Measurements from ENCODE around the gene DTHD1.

DNA sequence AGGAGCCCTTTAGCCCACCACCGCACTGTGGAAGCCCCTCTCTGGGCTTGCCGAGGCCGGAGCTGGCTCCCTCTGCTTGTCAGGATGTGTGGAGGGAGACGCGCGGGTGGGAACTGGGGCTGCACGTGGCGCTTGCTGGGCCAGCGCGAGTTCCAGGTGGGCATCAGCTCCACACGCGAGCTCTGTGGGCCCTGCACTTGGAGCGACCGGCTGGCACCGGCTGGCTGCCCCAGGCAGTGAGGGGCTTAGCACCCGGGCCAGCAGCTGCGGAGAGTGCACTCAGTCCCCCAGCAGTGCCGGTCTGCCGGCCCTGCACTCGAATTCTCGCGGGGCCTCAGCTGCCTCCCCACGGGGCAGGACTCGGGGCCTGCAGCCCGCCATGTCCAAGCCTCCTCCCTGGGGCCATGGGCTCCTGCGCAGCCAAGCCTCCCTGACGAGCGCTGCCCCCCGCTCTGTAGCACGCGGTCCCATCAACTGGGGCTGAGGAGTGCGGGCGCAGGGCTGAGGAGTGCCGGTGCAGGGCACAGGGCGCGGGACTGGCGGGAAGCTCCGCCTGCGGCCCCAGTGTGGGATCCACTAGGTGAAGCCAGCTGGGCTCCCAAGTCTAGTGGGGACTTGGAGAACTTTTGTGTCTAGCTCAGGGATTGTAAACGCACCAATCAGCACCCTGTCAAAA lies 93.6 kb downstream of the DTHD1 start:
- TF ChIP-seq, protein P1, sequence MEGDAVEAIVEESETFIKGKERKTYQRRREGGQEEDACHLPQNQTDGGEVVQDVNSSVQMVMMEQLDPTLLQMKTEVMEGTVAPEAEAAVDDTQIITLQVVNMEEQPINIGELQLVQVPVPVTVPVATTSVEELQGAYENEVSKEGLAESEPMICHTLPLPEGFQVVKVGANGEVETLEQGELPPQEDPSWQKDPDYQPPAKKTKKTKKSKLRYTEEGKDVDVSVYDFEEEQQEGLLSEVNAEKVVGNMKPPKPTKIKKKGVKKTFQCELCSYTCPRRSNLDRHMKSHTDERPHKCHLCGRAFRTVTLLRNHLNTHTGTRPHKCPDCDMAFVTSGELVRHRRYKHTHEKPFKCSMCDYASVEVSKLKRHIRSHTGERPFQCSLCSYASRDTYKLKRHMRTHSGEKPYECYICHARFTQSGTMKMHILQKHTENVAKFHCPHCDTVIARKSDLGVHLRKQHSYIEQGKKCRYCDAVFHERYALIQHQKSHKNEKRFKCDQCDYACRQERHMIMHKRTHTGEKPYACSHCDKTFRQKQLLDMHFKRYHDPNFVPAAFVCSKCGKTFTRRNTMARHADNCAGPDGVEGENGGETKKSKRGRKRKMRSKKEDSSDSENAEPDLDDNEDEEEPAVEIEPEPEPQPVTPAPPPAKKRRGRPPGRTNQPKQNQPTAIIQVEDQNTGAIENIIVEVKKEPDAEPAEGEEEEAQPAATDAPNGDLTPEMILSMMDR (IDR thresholded peaks at IDR 0.05; ENCODE audit: extremely low read depth in 1 of 2, insufficient read depth in 1 of 2, low read depth in 1 of 2, low read length in 2 of 2), result no peak
- TF ChIP-seq EZH2 (IDR thresholded peaks at IDR 0.05; ENCODE audit: borderline replicate concordance, low read depth, low read length, severe bottlenecking), result no peak
- TF ChIP-seq, protein P2, sequence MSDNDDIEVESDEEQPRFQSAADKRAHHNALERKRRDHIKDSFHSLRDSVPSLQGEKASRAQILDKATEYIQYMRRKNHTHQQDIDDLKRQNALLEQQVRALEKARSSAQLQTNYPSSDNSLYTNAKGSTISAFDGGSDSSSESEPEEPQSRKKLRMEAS (IDR thresholded peaks at IDR 0.05; ENCODE audit: insufficient read depth, insufficient read length), result no peak
- TF ChIP-seq POLR2A (IDR thresholded peaks at IDR 0.05; ENCODE audit: low read depth, low read length), result no peak
- no peak for TF ChIP-seq POLR2AphosphoS5 (IDR thresholded peaks at IDR 0.05; ENCODE audit: insufficient read depth, low read depth, low read length)
- no peak for TF ChIP-seq MYC (IDR thresholded peaks at IDR 0.05; ENCODE audit: low read depth, low read length)
- no peak for TF ChIP-seq JUN (IDR thresholded peaks at IDR 0.05; ENCODE audit: borderline replicate concordance, insufficient read depth, insufficient read length, low read depth)
- no peak for TF ChIP-seq GATA2 (IDR thresholded peaks at IDR 0.05; ENCODE audit: insufficient read depth, insufficient read length, low read depth, low read length)
- no peak for TF ChIP-seq FOS (IDR thresholded peaks at IDR 0.05; ENCODE audit: borderline replicate concordance, insufficient read depth, low read length)
